Lung (tissue), 16 donors: Measurements from ENCODE around the gene KCNE1. TPM values are rescaled to one million over a fixed set of nuclear protein-coding genes. Genes with fewer than 3 reads are reported as not detected.

Experiments used
- ATAC-seq: fragments of 200-7000 bp; cut with Tn5 transposase; one replicate; pipeline ENCODE4 v1.9.1; 2020; ENCODE audit warnings: moderate number of reproducible peaks; ENCODE audit not compliant: insufficient read depth, low FRiP score
- DNase-seq, 3 donors: peaks; one replicate each; pipeline ENCODE4 v3.0.0-alpha.2; 2013 to 2017
- H3K27ac ChIP-seq, 2 donors: one replicate each; pipeline ENCODE4 v1.5.1; 2013; ENCODE audit warnings: mild to moderate bottlenecking in 2 of 2, moderate library complexity in 2 of 2, control low read depth in 1 of 2, inconsistent platforms in 1 of 2, low read depth in 1 of 2, low read length in 1 of 2
- H3K27me3 ChIP-seq, 3 donors: one replicate each; pipeline ENCODE4 v1.5.1; 2013; ENCODE audit warnings: low read length in 2 of 3; ENCODE audit not compliant: control insufficient read depth in 3 of 3, insufficient read depth in 3 of 3
- H3K36me3 ChIP-seq, 4 donors: one replicate each; pipeline ENCODE4 v1.5.1; 2013; ENCODE audit warnings: low read length in 4 of 4, mild to moderate bottlenecking in 1 of 4, moderate library complexity in 1 of 4; ENCODE audit not compliant: control insufficient read depth in 4 of 4, insufficient read depth in 4 of 4
- H3K4me1 ChIP-seq, 5 donors: one replicate each; pipeline ENCODE4 v1.5.1; 2013; ENCODE audit warnings: low read length in 5 of 5, mild to moderate bottlenecking in 2 of 5, moderate library complexity in 1 of 5; ENCODE audit not compliant: control insufficient read depth in 5 of 5, insufficient read depth in 5 of 5
- H3K4me3 ChIP-seq: one replicate; pipeline ENCODE4 v1.5.1; 2013; ENCODE audit warnings: mild to moderate bottlenecking, control low read depth, moderate library complexity
- H3K9ac ChIP-seq, 2 donors: one replicate each; pipeline ENCODE4 v1.5.1; 2013; ENCODE audit warnings: low read length in 2 of 2, control low read depth in 1 of 2; ENCODE audit not compliant: insufficient read depth in 1 of 2
- H3K9me3 ChIP-seq, 4 donors: one replicate each; pipeline ENCODE4 v1.5.1; 2013; ENCODE audit warnings: low read length in 3 of 4, mild to moderate bottlenecking in 1 of 4, moderate library complexity in 1 of 4; ENCODE audit not compliant: control insufficient read depth in 4 of 4, insufficient read depth in 3 of 4
- CTCF ChIP-seq: IDR thresholded peaks from 2 replicates; pipeline ENCODE4 v1.5.1; 2012; ENCODE audit warnings: mild to moderate bottlenecking; ENCODE audit errors: control extremely low read depth, extremely low read depth
- WGBS, 2 donors: extraction: QIAGEN DNeasy Blood & Tissue Kit; methylation state at CpG; one replicate each; pipeline ENCODE4 v1.1.7; 2013; 5-methylcytosine and 5-hydroxymethylcytosine counted together
- long read RNA-seq, 5 donors: transcript quantifications; one replicate each; lab custom pipeline, GENCODE V29; 2026
- polyA plus RNA-seq, 2 donors: library from polyadenylated mRNA; stranded (reverse); fragments of 200-250 nt; gene quantifications; one replicate each; pipeline ENCODE4 v1.2.1, GENCODE V29; 2013
- total RNA-seq, 2 donors: library from RNA; depleted of rRNA in 1 of 2; stranded (reverse); fragments of >200 nt in 1 of 2; gene quantifications; one replicate each; pipeline ENCODE4 v1.2.1, GENCODE V29; 2014 to 2021
- donor health status: control.
- donor health status: control.
- donor health status: Bipolar disorder and iron deficiency.
- donor health status: healthy.
- donor health status: DM: yes; HTN: yes; CAD: no.

KCNE1 gene
- total RNA-seq = 10 to 100 TPM in 1 of 2 donors, 1 to 10 TPM in 1; 6.5 to 29.5 TPM
- polyA plus RNA-seq = 10 to 100 TPM in 1 of 2 donors, 1 to 10 TPM in 1; 5.0 to 23.2 TPM
- long read RNA-seq, donor 1 = 0 reads
- long read RNA-seq, donor 2 = 0 reads
- long read RNA-seq, donor 3, partial matches to known transcripts = 0 of 1 reads
- long read RNA-seq, donor 3, other reads (novel, unspliced or antisense) = 0 of 1 reads
- long read RNA-seq, donor 4 = 0 reads
- long read RNA-seq, donor 5, partial matches to known transcripts = 0 of 2 reads
- long read RNA-seq, donor 5, other reads (novel, unspliced or antisense) = 0 of 2 reads

GRCh38 chr21:34511787-34512455, at the start of gene KCNE1:
KCNE1 (minus strand) TSS chr21:34512210; CDS start chr21:34449634, 62,576 bp downstream.
- ATAC-seq (peak; percentile 21), DNase-seq (no peak)
- Histone ChIP-seq H3K27me3 (no peaks in the 10 kb centered on the region), H3K9me3 (no peaks in the 10 kb centered on the region), H3K36me3 (peaks cover 0 to 9% (median 1%) of the 10 kb centered on the region in 4 donors), H3K4me3 (peak within 1 kb of the TSS; percentile 27), H3K4me1 (peaks cover 0 to 11% (median 0%) of the 10 kb centered on the region in 5 donors), H3K27ac (peak within 1 kb of the TSS in 1 of 2 donors; percentile 95), H3K9ac (no peak within 1 kb of the TSS)
- TF ChIP-seq CTCF = no peak
- 49 to 76% methylated on average over 14 of the region's 14 CpGs for WGBS, 2 donors

- Histone ChIP-seq H3K36me3 (peaks cover 0 to 2% (median 0%) of the 10 kb centered on the region in 4 donors), H3K27ac (no peak overlapping the region), H3K9me3 (no peaks in the 10 kb centered on the region), H3K27me3 (no peaks in the 10 kb centered on the region), H3K4me1 (peaks cover 0 to 7% (median 0%) of the 10 kb centered on the region in 5 donors), H3K4me3 (no peak overlapping the region), H3K9ac (no peak overlapping the region)
- ATAC-seq (no peak), DNase-seq (no peak)
- no peak for TF ChIP-seq CTCF
- WGBS, 2 donors = 87 to 90% methylated on average over 7 of the region's 7 CpGs
Measured at GRCh38 chr21:34561806-34562205, 49.8 kb upstream of the KCNE1 start.

GRCh38 chr21:34560609-34561008, 48.6 kb upstream of the KCNE1 start:
- Histone ChIP-seq H3K4me3 (no peak overlapping the region), H3K27ac (no peak overlapping the region), H3K36me3 (no peaks in the 10 kb centered on the region), H3K9ac (no peak overlapping the region), H3K4me1 (peaks cover 0 to 3% (median 0%) of the 10 kb centered on the region in 5 donors), H3K27me3 (no peaks in the 10 kb centered on the region), H3K9me3 (no peaks in the 10 kb centered on the region)
- 0% methylated on average over 1 of the region's 1 CpG for WGBS, 2 donors
- TF ChIP-seq CTCF = no peak
- no peak for DNase-seq
- ATAC-seq = no peak
